Muscle of back (tissue), 11 donors: ENCODE measurements around the gene ZRANB1. TPM values are rescaled to one million over a fixed set of nuclear protein-coding genes. Genes with fewer than 3 reads are reported as not detected.
A peak's percentile ranks its signal among the peaks of the same experiment; 100 is the strongest.

ENCODE experiments used
- DNase-seq, 3 donors: peaks; one replicate each; pipeline versions ENCODE4 v3.0.0 to v3.0.0-alpha.2; 2013
- polyA plus RNA-seq, 10 donors: library from polyadenylated mRNA; unstranded; fragments of 120-200 nt; gene quantifications; one replicate each; pipeline ENCODE4 v1.2.1, GENCODE V29; 2013; ENCODE audit not compliant: insufficient read length in 10 of 10

Gene ZRANB1
- polyA plus RNA-seq, 10 donors = 15.9 to 22.0 (median 19.2) TPM

DNA sequence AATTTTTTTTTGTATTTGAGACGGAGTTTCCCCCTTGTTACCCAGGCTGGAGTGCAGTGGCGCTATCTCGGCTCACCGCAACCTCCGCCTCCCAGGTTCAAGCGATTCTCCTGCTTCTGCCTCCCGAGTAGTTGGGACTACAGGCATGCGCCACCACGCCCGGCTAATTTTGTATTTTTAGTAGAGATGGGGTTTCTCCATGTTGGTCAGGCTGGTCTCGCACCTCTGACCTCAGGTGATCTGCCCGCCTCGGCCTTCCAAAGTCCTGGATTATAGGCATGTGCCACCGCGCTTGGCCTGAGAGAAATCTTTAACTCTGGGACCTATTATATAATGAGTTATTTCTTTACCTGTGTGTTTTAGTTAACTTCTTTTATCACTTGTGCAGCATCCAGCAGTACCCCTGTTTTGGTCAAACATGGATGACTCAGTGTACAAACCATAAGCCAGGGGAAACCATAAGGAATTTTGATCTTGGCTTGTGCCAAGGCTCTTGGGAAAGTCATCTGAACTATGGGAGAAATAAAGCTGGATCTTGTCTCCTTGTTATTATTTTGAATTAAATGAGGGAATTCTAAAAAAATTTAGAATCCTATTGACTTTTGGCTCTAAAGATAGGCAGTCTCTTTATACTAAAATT is 23.6 kb upstream of the ZRANB1 start:
- peak in 2 of 3 donors; percentile 20 to 27 for DNase-seq

DNA sequence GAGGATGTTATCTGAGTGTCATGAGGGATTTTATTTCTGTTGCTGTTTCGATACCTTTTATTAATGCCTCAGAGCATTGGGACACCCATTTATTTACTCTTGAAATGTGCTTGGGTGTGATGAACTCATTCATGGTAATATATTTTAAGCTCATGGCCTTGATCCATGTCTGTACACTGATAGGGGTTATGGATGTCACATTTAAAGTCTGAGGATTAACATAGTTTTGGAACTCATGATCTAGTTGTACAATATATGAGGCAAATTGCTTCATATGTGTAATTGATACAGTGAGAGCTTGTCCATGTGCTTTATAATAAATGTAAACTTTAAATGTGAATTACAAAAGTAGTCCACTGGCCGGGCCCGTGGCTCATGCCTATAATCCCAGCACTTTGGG is 23.0 kb upstream of the ZRANB1 start:
- no peak for DNase-seq

DNA sequence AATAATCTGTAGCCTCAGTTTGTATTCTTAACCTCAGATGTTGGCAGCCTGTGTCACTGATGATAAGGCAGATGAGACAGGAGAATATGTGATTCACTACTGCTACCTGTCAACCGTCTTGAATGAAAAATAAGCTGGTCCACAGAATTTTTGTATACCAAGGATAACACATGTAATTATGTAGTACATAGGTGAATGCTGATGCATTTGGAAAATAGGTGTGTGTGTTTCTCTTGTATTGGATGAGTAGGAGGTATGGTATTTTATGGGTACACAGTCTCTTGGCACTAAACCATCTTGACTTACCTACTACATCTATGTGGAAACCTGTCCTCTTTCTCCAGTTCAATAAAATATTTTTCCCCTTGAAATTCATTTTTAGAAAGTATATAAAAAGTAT is 20.7 kb upstream of the ZRANB1 start:
- no peak for DNase-seq

DNA sequence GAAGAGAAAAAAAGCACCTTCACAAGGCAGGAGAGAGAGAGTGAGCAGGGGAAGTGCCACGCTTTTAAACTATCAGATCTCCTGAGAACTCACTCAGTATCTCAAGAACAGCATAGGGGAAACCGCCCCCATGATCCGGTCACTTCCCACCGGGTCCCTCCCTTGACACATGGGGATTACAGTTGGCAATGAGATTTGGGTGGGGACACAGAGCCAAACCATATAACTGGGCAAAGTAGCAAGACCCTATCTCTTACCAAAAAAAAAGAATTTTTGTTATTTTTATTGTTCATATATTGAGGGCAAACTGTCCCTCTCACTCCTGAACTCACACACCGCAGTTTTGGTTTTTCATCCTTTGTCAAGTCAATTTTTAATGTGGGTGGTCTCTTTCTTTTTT is 18.2 kb upstream of the ZRANB1 start:
- no peak for DNase-seq

DNA sequence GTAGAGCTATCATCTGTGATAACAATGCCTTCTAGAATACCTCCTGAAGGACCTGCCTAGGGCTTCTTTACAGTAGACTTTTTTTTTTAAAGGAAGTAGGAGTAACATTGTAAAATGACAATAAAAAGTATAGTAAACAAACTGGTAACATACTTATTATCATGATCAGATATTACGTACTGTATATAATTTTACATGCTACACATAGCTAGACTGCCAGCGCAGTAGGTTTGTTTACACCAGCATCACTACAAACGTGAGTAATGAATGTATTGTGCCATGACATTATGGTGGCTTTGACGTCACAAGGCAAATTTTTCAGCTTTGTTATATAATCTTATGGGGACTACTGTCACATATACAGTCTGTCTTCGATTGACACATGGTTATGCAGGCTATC is 15.4 kb upstream of the ZRANB1 start:
- DNase-seq = no peak

DNA sequence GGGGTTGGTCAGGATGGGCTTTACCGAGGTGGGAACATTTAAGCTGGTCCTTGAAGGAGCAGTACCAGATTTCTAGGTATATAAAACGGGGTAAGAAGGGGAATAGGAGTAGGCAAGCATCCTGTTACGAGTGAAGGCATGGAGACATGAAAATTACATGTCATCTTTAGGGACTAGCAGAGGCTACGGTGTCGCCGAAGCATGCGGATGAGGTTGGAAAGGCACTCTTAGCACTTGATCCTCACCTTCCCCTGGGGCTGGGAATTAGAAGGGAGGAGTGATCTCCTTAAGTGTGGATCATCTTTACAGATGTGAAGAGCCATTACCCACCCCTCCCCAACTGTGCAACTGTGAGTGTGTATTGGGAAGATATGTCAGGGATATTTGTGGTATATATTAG is 13.8 kb upstream of the ZRANB1 start:
- DNase-seq = no peak

DNA sequence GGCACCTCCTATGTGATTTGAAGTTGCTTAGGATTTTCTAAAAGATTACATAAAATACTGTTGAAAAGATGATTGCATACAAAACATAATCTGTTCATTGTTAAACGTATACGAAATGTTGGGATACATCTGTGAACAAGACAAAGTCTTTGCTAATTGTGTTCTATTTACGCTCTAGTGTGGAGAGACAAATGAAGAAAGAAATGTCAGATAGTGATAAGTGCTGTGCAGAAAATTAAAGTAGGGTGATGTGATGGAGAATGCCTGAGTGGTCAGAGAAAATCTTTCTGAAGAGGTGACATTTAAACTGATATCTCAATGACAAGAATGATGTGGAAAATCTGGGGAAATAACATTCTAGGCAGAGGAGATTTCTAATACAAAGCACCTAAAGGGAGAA is 13.4 kb upstream of the ZRANB1 start:
- no peak for DNase-seq

DNA sequence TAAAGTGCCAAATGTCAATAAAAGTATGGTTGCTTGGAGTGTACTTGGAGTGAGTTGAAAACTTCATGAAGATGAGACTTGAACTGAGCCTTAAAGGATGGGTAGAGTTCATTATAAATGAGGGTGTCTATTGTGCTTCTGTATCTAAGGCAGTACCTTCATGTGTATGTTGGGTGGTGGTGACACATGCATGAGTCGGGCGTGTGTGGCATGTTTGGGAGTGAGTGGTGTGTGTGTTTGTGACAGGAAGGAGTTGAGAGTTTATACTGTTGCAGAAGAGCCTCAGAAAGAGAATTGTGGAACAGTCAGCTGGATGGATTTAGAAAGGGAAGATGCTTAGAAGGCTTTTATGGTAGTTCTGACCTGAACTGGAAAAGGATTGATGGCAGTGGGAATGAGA is 6.0 kb upstream of the ZRANB1 start:
- DNase-seq = no peak

DNA sequence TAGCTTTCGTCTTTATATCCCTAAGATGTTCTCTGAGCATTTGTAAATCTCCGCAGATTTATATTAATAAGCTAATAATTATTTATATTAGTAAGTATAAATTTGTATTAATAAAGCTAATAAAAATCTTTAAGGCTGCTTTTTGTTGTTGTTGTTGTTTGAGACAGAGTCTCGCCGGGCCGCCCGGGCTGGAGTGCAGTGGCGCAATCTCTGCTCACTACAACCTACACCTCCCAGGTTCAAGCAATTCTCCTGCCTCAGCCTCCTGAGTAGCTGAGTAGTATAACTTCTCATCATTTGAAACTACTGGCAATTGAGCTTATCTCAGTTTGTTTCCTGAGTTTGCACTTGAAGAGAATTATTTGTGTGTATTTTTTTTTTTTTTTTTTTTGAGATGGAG is 5.1 kb upstream of the ZRANB1 start:
- no peak for DNase-seq

DNA sequence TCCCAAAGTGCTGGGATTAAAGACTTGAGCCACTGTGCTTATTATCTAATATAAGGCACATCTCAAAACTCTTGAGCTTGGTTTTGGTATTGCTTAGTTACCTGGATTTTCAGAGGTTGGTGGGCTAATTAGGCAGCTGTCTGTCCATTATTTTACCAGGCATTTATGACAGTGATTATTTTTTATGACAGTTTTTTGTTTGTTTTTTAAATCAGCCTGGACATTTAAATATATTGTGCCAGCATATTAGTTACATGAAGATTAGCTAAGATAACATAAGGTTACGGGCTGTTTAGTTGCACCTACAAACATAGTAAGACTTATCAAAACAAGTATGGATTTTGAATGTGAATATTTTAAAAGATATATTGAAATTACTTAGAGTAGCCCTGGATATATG is 2.6 kb upstream of the ZRANB1 start:
- no peak for DNase-seq

DNA sequence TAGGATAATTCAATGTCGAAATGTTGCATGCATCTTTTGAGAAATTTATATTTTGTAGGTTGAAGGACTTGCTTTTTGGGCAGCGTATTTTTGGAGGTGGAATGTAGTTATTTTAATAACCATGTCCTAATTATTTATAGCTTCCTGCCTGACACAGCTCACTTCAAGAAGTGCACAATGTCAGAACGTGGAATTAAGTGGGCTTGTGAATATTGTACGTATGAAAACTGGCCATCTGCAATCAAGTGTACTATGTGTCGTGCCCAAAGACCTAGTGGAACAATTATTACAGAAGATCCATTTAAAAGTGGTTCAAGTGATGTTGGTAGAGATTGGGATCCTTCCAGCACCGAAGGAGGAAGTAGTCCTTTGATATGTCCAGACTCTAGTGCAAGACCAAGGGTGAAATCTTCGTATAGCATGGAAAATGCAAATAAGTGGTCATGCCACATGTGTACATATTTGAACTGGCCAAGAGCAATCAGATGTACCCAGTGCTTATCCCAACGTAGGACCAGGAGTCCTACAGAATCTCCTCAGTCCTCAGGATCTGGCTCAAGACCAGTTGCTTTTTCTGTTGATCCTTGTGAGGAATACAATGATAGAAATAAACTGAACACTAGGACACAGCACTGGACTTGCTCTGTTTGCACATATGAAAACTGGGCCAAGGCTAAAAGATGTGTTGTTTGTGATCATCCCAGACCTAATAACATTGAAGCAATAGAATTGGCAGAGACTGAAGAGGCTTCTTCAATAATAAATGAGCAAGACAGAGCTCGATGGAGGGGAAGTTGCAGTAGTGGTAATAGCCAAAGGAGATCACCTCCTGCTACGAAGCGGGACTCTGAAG is 620 bp downstream of the ZRANB1 start:
- DNase-seq = no peak

DNA sequence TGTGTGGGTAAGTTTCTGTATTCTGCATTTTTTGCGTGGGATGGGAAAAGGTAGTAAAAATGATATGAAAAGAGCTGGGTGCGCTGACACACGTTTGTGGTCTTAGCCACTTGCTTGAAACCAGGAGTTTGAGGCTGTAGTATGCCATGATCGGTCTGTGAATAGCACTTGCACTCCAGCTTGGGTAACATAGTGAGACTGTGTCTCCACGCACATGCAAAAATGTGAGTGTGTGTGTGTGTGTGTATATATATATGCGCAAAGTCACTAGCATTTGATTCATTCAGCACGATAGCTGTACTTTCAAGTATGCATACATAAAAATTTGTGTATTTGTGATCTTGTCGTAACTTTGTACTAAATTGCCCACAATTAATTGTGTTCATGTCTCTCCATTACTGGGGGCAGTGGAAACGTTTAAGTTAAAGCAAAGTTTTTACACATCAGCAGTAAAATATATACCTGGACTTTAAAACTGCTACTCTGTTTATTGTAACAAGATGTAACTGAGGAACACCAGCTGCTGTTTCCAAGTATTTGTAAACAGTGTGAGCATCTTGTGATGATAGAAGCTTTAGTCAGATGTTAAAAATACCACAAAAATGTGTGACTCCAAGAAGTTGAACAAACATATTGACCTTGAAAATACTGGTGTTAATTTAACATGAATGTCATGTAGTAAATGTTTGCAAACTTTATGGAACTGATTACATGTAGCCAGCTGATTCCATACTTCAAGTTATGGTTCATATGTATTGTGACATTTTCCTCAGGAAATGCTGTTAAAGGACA is 1.6 kb downstream of the ZRANB1 start:
- peak in 1 of 3 donors; percentile 35 for DNase-seq

DNA sequence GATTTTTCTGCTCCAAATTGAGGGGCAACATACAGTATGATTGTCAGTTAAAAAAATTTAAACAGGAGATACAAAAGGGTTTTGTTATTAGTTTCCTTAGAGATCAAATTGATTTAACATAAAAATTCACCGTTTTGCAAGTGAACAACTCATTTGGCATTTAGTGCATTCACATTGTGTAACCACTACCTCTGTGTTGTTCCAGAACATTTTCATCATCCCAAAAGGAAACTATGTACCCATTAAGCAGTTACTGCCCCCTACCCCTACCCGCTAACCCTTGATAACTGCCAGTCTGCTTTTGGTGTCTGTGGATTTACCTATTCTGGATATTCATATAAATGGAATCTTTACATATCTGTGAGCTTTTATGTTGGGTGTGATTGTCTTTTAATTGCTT is 3.1 kb downstream of the ZRANB1 start:
- DNase-seq = no peak

DNA sequence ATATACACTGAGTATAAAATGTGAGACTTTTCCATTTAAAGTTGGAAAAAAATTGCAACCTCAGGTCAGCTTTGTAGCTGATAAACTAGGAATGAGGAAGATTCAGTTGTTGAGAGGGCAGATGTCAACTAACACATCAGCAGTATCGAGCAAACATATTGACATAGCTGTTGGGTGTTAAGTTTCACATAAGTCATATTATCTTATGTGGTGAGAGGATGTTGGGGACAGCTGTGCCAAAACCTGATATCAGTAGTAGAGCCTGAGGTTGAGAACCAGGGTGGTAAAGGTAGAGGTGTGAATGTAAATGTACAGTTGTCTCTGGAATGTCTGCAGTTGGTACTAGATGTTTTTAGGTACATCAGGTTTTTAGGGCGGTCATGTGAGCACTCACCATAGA is 5.0 kb downstream of the ZRANB1 start:
- no peak for DNase-seq

DNA sequence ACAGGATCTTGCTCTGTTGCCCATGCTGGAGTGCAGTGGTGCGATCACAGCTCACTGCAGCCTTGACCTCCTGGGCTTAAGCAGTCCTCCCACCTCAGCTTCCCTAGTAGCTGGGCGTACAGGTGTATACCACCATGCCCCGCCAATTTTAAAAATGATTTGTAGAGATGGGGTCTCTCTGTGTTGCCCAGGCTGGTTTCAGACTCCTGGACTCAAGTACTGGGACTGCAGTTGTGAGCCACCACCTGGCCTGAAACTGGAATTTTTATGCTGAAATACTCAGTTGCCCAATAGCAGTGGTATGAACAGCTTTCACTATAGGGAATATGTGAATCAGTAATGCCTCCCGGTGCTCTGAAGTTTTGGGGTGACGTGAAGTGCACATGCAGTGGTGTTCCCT is 7.6 kb downstream of the ZRANB1 start:
- no peak for DNase-seq

DNA sequence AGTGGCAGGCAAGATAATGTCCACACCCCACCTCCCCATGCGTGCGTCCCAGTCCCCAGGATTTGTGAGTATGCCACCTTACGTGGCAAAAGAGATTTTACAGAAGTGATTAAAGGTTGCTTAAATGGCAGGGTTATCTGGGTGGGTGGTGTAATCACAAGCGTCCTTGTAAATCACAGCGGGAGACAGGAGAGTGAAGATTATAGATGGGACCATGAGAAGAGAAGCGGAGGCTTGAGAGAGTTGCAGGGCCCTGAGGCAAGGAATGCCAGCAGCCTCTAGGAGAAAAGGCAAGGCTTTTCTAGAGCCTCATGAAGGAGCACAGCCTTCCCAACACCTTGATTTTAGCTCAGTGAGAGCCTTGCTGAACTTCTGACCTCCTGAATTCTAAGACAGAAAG is 10.2 kb downstream of the ZRANB1 start:
- no peak for DNase-seq

DNA sequence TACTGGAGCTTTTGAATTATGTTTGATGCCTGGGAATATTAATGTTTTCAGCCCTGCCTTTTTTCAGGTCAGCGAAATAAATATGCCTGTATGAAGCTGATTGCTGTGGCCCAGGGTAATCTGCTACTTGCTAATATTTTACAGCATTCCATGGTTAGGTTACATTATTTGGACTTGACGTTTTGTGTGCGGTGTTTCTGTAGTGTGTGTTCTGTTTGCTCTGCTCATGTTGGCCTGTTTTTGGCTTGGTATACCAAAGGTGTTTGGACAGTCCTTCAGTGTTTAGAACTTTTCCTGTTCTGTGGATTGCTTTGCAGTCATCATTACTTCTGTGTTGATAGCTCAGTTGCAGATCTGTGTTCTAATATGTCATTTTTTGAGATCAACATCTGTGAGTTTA is 11.5 kb downstream of the ZRANB1 start:
- DNase-seq = no peak

DNA sequence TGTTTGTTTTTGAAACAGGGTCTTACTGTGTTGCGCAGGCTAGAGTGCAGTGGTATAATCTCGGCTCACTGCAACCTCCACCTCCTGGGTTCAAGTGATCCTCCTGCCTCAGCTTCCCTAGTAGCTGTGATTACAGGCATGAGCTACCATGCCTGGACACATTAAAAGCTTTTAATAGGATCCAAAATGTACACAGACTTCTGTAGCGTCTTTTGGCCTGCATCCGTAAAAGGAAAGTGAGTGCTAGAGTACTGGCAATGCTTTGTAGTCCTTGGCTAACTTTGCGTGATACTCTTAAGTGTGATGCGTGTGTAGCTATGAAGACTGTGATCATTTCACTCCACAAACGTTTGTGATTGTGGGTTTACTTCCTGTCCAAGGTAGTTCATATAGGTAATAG is 13.3 kb downstream of the ZRANB1 start:
- DNase-seq = peak in 1 of 3 donors; percentile 30

DNA sequence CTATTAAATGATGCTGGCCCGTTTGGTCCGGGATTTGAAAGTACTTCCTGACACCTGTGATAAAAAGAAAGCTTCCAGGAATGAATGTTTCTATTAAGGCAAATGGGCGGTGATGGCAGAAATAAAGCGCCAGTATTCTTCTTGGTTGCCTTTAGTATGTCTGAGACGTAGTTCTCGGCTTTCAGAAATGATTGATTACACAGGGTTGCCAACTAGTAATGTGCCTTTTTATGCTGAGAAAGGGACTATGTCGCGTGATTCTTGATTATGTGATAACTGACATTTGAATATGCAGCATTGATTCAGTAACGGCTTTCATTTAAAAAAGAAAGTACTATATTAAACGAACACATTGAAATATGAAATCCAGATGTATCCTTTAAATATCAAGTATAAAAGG is 13.9 kb downstream of the ZRANB1 start:
- peak in 1 of 3 donors; percentile 19 for DNase-seq

DNA sequence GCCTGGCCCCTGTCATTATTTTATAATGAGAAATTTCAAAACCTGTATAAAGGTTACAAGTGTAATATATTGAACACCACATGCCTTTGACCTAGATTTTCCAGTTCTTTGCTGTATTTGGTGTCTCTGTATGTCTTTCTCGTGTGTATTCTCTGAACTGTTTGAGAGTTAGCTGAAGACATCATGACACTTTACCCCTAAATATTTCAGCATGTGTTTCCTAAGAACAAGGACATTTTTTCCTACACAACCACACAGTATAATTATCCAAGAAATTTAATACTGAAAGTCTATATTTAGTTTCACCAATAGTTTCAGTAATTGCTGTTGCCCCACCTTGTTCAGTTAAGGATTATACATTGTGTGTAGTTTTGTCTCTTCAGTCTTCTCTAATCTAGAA is 14.8 kb downstream of the ZRANB1 start:
- DNase-seq = no peak

DNA sequence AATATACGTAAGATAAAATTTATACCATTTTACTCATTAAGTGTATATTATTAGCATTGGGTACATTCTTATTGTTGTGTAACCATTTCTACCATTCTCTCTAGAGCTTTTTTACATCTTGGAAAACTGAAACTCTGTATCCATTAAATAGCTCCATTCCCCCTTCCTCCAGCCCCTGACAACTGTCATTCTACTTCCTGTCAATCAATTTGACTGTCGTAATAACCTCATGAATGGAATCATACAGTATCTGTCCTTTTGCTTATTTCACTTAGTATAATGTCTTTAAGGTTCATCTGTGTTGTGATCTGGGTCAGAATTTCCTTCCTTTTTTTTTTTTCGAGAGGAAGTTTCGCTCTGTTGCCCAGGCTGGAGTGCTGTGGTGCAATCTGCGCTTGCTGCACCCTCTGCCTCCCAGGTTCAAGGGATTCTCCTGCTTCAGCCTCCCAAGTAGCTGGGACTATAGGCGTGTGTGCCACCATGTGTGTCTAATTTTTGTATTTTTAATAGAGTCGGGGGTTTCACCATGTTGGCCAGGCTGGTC is 15.6 kb downstream of the ZRANB1 start:
- DNase-seq = no peak

DNA sequence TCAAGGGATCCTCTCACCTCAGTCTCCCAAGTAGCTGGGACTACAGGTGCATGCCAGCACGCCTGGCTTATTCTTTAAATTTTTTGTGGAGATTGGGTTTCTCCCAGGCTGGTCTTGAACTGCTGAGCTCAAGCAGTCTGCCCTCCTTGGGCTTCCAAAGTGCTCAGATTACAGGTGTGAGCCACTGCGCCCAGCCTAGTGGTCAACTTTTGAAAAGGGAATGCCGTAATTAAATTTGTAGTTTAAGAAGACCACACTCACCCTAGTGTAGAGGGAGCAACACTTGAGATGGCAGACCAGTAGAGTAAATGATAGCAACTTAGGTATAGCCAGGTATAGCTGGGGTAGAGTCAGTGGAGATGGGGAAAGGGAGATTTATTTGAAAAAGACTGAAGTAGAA is 17.6 kb downstream of the ZRANB1 start:
- no peak for DNase-seq

DNA sequence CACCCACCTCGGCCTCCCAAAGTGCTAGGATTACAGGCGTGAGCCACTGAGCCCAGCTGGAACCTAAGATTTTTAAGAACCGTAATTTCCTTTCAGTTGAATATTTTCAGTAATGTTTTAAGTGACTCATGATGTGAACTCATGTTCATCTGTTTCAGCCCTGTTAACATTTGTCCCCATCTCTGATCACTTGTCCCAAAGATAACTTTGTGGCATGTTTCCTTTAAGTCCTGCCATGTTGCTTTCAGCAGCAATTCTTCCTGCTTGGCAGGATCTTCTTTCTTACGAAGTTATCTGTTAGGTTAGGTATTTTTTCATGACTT is 19.3 kb downstream of the ZRANB1 start:
- no peak for DNase-seq
